GM12892 (cell line): ENCODE results near the gene CDH22.

Experiments used
- POLR2A ChIP-seq: IDR thresholded peaks from 2 replicates; pipeline ENCODE4 v1.6.1; 2011; ENCODE audit warnings: low read depth, low read length, control low read depth
- POLR2AphosphoS5 ChIP-seq: IDR thresholded peaks from 2 replicates; pipeline ENCODE4 v1.6.1; 2011; ENCODE audit warnings: low read depth, low read length, control low read depth
- TAF1 ChIP-seq: IDR thresholded peaks from 2 replicates; pipeline ENCODE4 v1.6.1; 2011; ENCODE audit warnings: low read depth, mild to moderate bottlenecking, control low read depth, low read length, borderline replicate concordance

GRCh38 chr20:46272389-46273047, 35.8 kb downstream of the CDH22 start:
- TF ChIP-seq POLR2A (no peak), POLR2AphosphoS5 (no peak), TAF1 (no peak)
